Astrocyte of the cerebellum (primary cell): Measurements from ENCODE around the gene RNF130.
A peak's percentile ranks its signal among the peaks of the same experiment; 100 is the strongest.

ENCODE experiments used
- DNase-seq: peaks from one replicate; pipeline ENCODE4 v3.0.0-alpha.2; 2011; ENCODE audit warnings: low read depth
- H3K4me3 ChIP-seq: 2 replicates; pipeline ENCODE4 v1.5.1; 2011; ENCODE audit warnings: mild to moderate bottlenecking, low read depth, low read length, moderate library complexity
- CTCF ChIP-seq: IDR thresholded peaks from 2 replicates; pipeline ENCODE4 v1.5.1; 2012; ENCODE audit warnings: low read length, low read depth, moderate library complexity, mild to moderate bottlenecking; ENCODE audit errors: missing control alignments
- in situ Hi-C: cut with HindIII; loops from 2 replicates; pipeline ENCODE4 v1.10.0; 2017; ENCODE audit warnings: low sequenced_read_pairs

The RNF130 gene

GRCh38 chr5:179974246-179974945 is 97.2 kb downstream of the RNF130 start:
- no peak for DNase-seq
- TF ChIP-seq CTCF, result no peak
- in situ Hi-C loops, result loop anchor here (5.0 kb wide), 1 partner anchor 52 kb away; no protein-coding TSS in a partner anchor
- no peak overlapping the region for H3K4me3 ChIP-seq

- no peak for TF ChIP-seq CTCF
- H3K4me3 ChIP-seq, result no peak overlapping the region
- in situ Hi-C loops, result loop anchor here (5.0 kb wide), 1 partner anchor 51 kb away; no protein-coding TSS in a partner anchor
- no peak for DNase-seq
Observed at GRCh38 chr5:179973391-179973790, 98.2 kb downstream of the RNF130 start.

- no peak for DNase-seq
- in situ Hi-C loops, result no loop called here
- no peak overlapping the region for H3K4me3 ChIP-seq
- no peak for TF ChIP-seq CTCF
Observed at GRCh38 chr5:179969110-179969509, 102.4 kb downstream of the RNF130 start.

GRCh38 chr5:179967489-179967888 is 104.1 kb downstream of the RNF130 start:
- TF ChIP-seq CTCF, result no peak
- in situ Hi-C loops, result no loop called here
- peak; percentile 11 for DNase-seq
- no peak overlapping the region for H3K4me3 ChIP-seq

GRCh38 chr5:179964015-179964414 is 107.5 kb downstream of the RNF130 start:
- no peak for DNase-seq
- no peak overlapping the region for H3K4me3 ChIP-seq
- no peak for TF ChIP-seq CTCF
- in situ Hi-C loops, result no loop called here

- H3K4me3 ChIP-seq, result no peak overlapping the region
- in situ Hi-C loops, result no loop called here
- DNase-seq, result no peak
- TF ChIP-seq CTCF, result no peak
Observed at GRCh38 chr5:179963375-179963774, 108.2 kb downstream of the RNF130 start.
